ENCODE measurements around the gene TKTL1. TPM values are rescaled to one million over a fixed set of nuclear protein-coding genes. Genes with fewer than 3 reads are reported as not detected.
"Not testable (repeated sequence)": the region's sequence is repeated elsewhere in the genome, so short reads cannot be mapped to it uniquely, and the experiment has no call there.

The TKTL1 gene
- total and polyA plus RNA-seq, 2 donors: 0.43 to 1.3 TPM

DNA sequence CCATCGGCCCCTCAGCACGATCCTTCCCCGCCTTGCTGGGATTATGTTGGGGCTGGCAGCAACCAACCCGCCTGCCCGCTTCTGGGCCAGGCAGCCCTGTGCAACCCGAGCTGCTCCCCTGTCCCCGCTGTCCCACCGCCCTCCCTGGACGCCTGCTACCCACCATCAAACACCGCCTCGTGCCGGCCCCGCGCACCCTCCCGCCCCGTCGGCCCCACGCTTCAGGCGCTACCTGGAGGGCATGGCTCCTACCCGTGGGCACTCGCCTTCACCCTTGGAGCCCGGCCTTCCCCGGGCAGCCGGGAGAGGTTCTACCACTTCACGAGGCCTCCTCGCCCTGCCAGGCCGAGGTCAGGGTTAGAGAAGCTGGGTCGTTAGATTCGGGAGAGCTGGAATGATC, 37.0 kb downstream of the TKTL1 start:
- Histone ChIP-seq H3K36me3 (ENCODE audit: control insufficient read depth in 2 of 2, insufficient read depth in 2 of 2, low read length in 1 of 2) (no peaks in the 10 kb centered on the region), H3K27me3 (ENCODE audit: control insufficient read depth in 2 of 2, insufficient read depth in 1 of 2, low read length in 1 of 2) (no peaks in the 10 kb centered on the region), H3K27ac (ENCODE audit: low read depth in 1 of 2, low read length in 1 of 2) (no peak overlapping the region), H3K9me3 (ENCODE audit: control insufficient read depth in 2 of 2, insufficient read depth in 1 of 2, low read length in 1 of 2) (no peaks in the 10 kb centered on the region), H3K4me1 (ENCODE audit: control insufficient read depth in 2 of 2, insufficient read depth in 2 of 2, low read length in 2 of 2) (peaks cover 0 to 14% of the 10 kb centered on the region in 2 donors), H3K4me3 (ENCODE audit: low read length in 2 of 2) (no peak overlapping the region)
- whole genome bisulfite sequencing: 99% methylated on average over 29 of the region's 29 CpGs
- DNase-seq (ENCODE audit: low read depth in 6 of 9, low spot score in 9 of 9): no peak

DNA sequence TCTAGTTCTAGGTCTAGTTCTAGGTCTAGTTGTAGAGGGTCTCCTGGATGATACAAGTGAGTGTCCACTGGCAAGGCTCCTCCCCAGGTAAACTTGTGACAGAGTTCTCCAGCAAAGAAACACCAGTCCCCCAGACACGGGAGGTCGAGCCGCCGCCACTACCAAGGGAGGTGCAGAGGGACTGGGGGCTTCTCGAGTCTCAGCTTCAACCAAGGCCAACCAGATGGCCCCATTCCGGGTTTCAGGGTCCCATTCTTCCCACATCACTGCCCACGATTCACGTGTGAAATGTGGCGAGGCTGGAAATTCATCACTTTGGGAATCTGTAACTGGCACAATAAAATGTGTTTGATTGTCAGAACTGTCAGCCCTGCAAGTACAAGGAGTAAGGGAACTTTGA, 37.5 kb downstream of the TKTL1 start:
- no peaks in the 10 kb centered on the region for H3K27me3 ChIP-seq (ENCODE audit: control insufficient read depth in 2 of 2, insufficient read depth in 1 of 2, low read length in 1 of 2)
- no peak overlapping the region for H3K27ac ChIP-seq (ENCODE audit: low read depth in 1 of 2, low read length in 1 of 2)
- no peaks in the 10 kb centered on the region for H3K36me3 ChIP-seq (ENCODE audit: control insufficient read depth in 2 of 2, insufficient read depth in 2 of 2, low read length in 1 of 2)
- no peaks in the 10 kb centered on the region for H3K9me3 ChIP-seq (ENCODE audit: control insufficient read depth in 2 of 2, insufficient read depth in 1 of 2, low read length in 1 of 2)
- H3K4me1 ChIP-seq (ENCODE audit: control insufficient read depth in 2 of 2, insufficient read depth in 2 of 2, low read length in 2 of 2): peaks cover 0 to 8% of the 10 kb centered on the region in 2 donors
- 98% methylated on average over 9 of the region's 9 CpGs for WGBS
- H3K4me3 ChIP-seq (ENCODE audit: low read length in 2 of 2): no peak overlapping the region
- DNase-seq (ENCODE audit: low read depth in 6 of 9, low spot score in 9 of 9): no peak

- Histone ChIP-seq H3K27ac (ENCODE audit: low read depth in 1 of 2, low read length in 1 of 2) (no peak overlapping the region), H3K4me3 (ENCODE audit: low read length in 2 of 2) (no peak overlapping the region), H3K27me3 (ENCODE audit: control insufficient read depth in 2 of 2, insufficient read depth in 1 of 2, low read length in 1 of 2) (no peaks in the 10 kb centered on the region), H3K4me1 (ENCODE audit: control insufficient read depth in 2 of 2, insufficient read depth in 2 of 2, low read length in 2 of 2) (peaks cover 0 to 4% of the 10 kb centered on the region in 2 donors), H3K36me3 (ENCODE audit: control insufficient read depth in 2 of 2, insufficient read depth in 2 of 2, low read length in 1 of 2) (no peaks in the 10 kb centered on the region), H3K9me3 (ENCODE audit: control insufficient read depth in 2 of 2, insufficient read depth in 1 of 2, low read length in 1 of 2) (no peaks in the 10 kb centered on the region)
- DNase-seq (ENCODE audit: low read depth in 6 of 9, low spot score in 9 of 9): no peak
- WGBS: 60% methylated on average over 6 of the region's 6 CpGs
Measured at GRCh38 chrX:154333837-154334271, 38.3 kb downstream of the TKTL1 start.

DNA sequence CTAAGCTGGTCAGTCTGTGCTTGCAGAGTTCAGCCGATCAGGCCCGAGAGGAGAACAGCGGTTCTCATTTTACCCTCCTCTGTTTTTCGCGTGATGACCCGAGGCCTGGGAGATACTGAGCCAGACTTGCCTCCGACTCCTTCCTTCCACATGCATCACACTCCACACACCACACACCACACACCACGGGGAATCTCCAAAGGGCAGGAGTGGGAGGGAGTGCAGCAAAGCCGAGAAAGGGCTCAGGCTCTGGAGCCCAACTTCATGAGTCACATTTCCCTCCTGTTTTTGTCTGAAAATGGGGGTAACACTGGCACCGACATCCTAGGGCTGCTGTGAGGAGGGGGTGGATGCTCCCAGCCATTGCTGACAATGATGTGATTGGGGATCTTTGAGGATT, 38.9 kb downstream of the TKTL1 start:
- no peak for DNase-seq (ENCODE audit: low read depth in 6 of 9, low spot score in 9 of 9)
- Histone ChIP-seq H3K4me3 (ENCODE audit: low read length in 2 of 2) (no peak overlapping the region), H3K4me1 (ENCODE audit: control insufficient read depth in 2 of 2, insufficient read depth in 2 of 2, low read length in 2 of 2) (peaks cover 0 to 2% of the 10 kb centered on the region in 2 donors), H3K36me3 (ENCODE audit: control insufficient read depth in 2 of 2, insufficient read depth in 2 of 2, low read length in 1 of 2) (no peaks in the 10 kb centered on the region), H3K9me3 (ENCODE audit: control insufficient read depth in 2 of 2, insufficient read depth in 1 of 2, low read length in 1 of 2) (no peaks in the 10 kb centered on the region), H3K27me3 (ENCODE audit: control insufficient read depth in 2 of 2, insufficient read depth in 1 of 2, low read length in 1 of 2) (no peaks in the 10 kb centered on the region), H3K27ac (ENCODE audit: low read depth in 1 of 2, low read length in 1 of 2) (no peak overlapping the region)
- WGBS: 93% methylated on average over 10 of the region's 10 CpGs

DNA sequence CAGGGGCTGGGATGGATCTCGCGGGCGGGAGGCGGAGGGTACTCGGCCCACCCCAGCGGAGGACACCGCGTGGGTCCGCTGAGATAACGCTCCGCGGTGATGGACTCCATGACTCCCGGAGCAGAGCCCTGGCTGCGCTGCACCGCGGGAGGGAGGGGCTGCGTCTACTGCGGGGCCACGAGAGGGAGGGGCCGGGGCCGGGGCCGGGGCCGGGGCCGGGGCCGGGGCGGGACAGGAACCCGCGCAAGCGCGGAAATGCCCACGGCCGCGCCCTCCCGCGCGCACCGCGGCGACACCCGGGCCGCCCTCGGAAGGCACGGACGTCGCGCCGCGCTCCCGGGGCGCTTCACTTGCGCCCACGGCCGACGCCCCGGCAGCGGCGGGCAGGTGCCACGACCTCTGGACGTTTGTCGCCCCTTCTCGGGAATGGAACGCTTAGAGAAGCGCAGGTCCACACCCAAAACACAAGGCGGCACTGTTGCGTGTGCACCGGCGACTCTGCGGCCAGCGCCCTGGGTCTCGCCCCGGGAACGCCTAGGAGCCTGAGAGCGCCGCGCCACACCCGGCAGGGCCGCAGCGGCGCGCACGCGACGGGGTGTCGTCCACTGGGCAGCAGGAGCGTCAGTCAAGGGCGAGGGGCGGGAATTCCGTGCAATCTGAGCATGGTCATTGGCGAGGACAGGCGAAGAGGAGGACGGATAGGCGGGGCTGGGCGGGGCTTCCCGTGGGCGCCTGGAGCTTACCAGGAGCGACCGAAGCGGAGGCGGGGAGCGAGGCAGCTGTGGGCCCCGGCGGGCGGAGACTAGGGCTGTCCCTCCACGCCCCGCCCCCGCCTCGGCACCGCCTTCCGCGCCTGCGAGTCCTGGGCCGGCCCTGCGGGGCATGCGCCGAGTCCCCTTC, 46.1 kb downstream of the TKTL1 start:
- H3K4me3 ChIP-seq (ENCODE audit: low read length in 2 of 2); H3K27ac ChIP-seq (ENCODE audit: low read depth in 1 of 2, low read length in 1 of 2); DNase-seq (ENCODE audit: low read depth in 6 of 9, low spot score in 9 of 9); H3K4me1 ChIP-seq (ENCODE audit: control insufficient read depth in 2 of 2, insufficient read depth in 2 of 2, low read length in 2 of 2); H3K9me3 ChIP-seq (ENCODE audit: control insufficient read depth in 2 of 2, insufficient read depth in 1 of 2, low read length in 1 of 2); H3K36me3 ChIP-seq (ENCODE audit: control insufficient read depth in 2 of 2, insufficient read depth in 2 of 2, low read length in 1 of 2); H3K27me3 ChIP-seq (ENCODE audit: control insufficient read depth in 2 of 2, insufficient read depth in 1 of 2, low read length in 1 of 2): not testable (repeated sequence)
- WGBS: 5% methylated on average over 12 of the region's 115 CpGs

GRCh38 chrX:154343063-154343462, 47.5 kb downstream of the TKTL1 start:
- H3K9me3 ChIP-seq (ENCODE audit: control insufficient read depth in 2 of 2, insufficient read depth in 1 of 2, low read length in 1 of 2); H3K27me3 ChIP-seq (ENCODE audit: control insufficient read depth in 2 of 2, insufficient read depth in 1 of 2, low read length in 1 of 2); H3K36me3 ChIP-seq (ENCODE audit: control insufficient read depth in 2 of 2, insufficient read depth in 2 of 2, low read length in 1 of 2); DNase-seq (ENCODE audit: low read depth in 6 of 9, low spot score in 9 of 9); H3K27ac ChIP-seq (ENCODE audit: low read depth in 1 of 2, low read length in 1 of 2); H3K4me3 ChIP-seq (ENCODE audit: low read length in 2 of 2); H3K4me1 ChIP-seq (ENCODE audit: control insufficient read depth in 2 of 2, insufficient read depth in 2 of 2, low read length in 2 of 2): not testable (repeated sequence)
- no CpG with 5 or more reads among the region's 16 CpGs for WGBS

GRCh38 chrX:154343620-154344019, 48.0 kb downstream of the TKTL1 start:
- not testable (repeated sequence) for H3K4me1 ChIP-seq (ENCODE audit: control insufficient read depth in 2 of 2, insufficient read depth in 2 of 2, low read length in 2 of 2); H3K9me3 ChIP-seq (ENCODE audit: control insufficient read depth in 2 of 2, insufficient read depth in 1 of 2, low read length in 1 of 2)

GRCh38 chrX:154348114-154348531, 52.5 kb downstream of the TKTL1 start:
- 96% methylated on average over 5 of the region's 7 CpGs for WGBS
- H3K27me3 ChIP-seq (ENCODE audit: control insufficient read depth in 2 of 2, insufficient read depth in 1 of 2, low read length in 1 of 2): no peaks in the 10 kb centered on the region
- H3K36me3 ChIP-seq (ENCODE audit: control insufficient read depth in 2 of 2, insufficient read depth in 2 of 2, low read length in 1 of 2): peaks cover 43 to 50% of the 10 kb centered on the region in 2 donors
- DNase-seq (ENCODE audit: low read depth in 6 of 9, low spot score in 9 of 9): no peak
- H3K4me1 ChIP-seq (ENCODE audit: control insufficient read depth in 2 of 2, insufficient read depth in 2 of 2, low read length in 2 of 2): peaks cover 0 to 6% of the 10 kb centered on the region in 2 donors
- H3K9me3 ChIP-seq (ENCODE audit: control insufficient read depth in 2 of 2, insufficient read depth in 1 of 2, low read length in 1 of 2): no peaks in the 10 kb centered on the region
- no peak overlapping the region for H3K4me3 ChIP-seq (ENCODE audit: low read length in 2 of 2)
- H3K27ac ChIP-seq (ENCODE audit: low read depth in 1 of 2, low read length in 1 of 2): no peak overlapping the region

More at GRCh38 chrX:154343620-154344019, 48.0 kb downstream of the TKTL1 start:
- not testable (repeated sequence) for H3K4me3 ChIP-seq (ENCODE audit: low read length in 2 of 2); H3K27ac ChIP-seq (ENCODE audit: low read depth in 1 of 2, low read length in 1 of 2); H3K27me3 ChIP-seq (ENCODE audit: control insufficient read depth in 2 of 2, insufficient read depth in 1 of 2, low read length in 1 of 2); H3K36me3 ChIP-seq (ENCODE audit: control insufficient read depth in 2 of 2, insufficient read depth in 2 of 2, low read length in 1 of 2); DNase-seq (ENCODE audit: low read depth in 6 of 9, low spot score in 9 of 9)
- WGBS: no CpG with 5 or more reads among the region's 20 CpGs

GRCh38 chrX:154348646-154349358, 53.2 kb downstream of the TKTL1 start:
- no peaks in the 10 kb centered on the region for H3K9me3 ChIP-seq (ENCODE audit: control insufficient read depth in 2 of 2, insufficient read depth in 1 of 2, low read length in 1 of 2)
- DNase-seq (ENCODE audit: low read depth in 6 of 9, low spot score in 9 of 9): no peak
- WGBS: 97% methylated on average over 24 of the region's 24 CpGs
- no peak overlapping the region for H3K27ac ChIP-seq (ENCODE audit: low read depth in 1 of 2, low read length in 1 of 2)
- no peak overlapping the region for H3K4me3 ChIP-seq (ENCODE audit: low read length in 2 of 2)
- H3K27me3 ChIP-seq (ENCODE audit: control insufficient read depth in 2 of 2, insufficient read depth in 1 of 2, low read length in 1 of 2): no peaks in the 10 kb centered on the region
- peaks cover 0 to 6% of the 10 kb centered on the region in 2 donors for H3K4me1 ChIP-seq (ENCODE audit: control insufficient read depth in 2 of 2, insufficient read depth in 2 of 2, low read length in 2 of 2)
- peaks cover 50 to 57% of the 10 kb centered on the region in 2 donors for H3K36me3 ChIP-seq (ENCODE audit: control insufficient read depth in 2 of 2, insufficient read depth in 2 of 2, low read length in 1 of 2)
